Tibial nerve (tissue), 3 donors: ENCODE data around the gene GRIK4.

Source experiments
- CTCF ChIP-seq, 5 experiments: fragments of 200-600 bp in 3 of 5; fragments of 450-650 bp in 2 of 5; sonication (generic) in 3 of 5; IDR thresholded peaks; one replicate each; pipeline ENCODE4 v1.5.1; 2016 to 2019; ENCODE audit warnings: antibody characterized with exemption in 5 of 5, mild to moderate bottlenecking in 3 of 5, moderate library complexity in 2 of 5
- POLR2A ChIP-seq, 2 donors: fragments of 450-650 bp; IDR thresholded peaks; one replicate each; pipeline ENCODE4 v1.6.1; 2017; ENCODE audit warnings: antibody characterized with exemption in 2 of 2, mild to moderate bottlenecking in 2 of 2, moderate library complexity in 2 of 2

GRCh38 chr11:120810251-120810650, 298.7 kb downstream of the GRIK4 start:
- TF ChIP-seq CTCF (IDR thresholded peaks at IDR 0.05) (no peak), POLR2A (IDR thresholded peaks at IDR 0.05) (no peak)
